GM12878 (cell line): Measurements from ENCODE around the gene FBLN1. TPM values are rescaled to one million over a fixed set of nuclear protein-coding genes. Genes with fewer than 3 reads are reported as not detected.

Source experiments
- ATAC-seq: fragments of 200-7000 bp; cut with Tn5 transposase; 3 replicates; pipeline ENCODE4 v1.9.1; 2020; ENCODE audit warnings: mild to moderate bottlenecking, moderate library complexity
- BruUV-seq: library from RNA; stranded (reverse); fragments of 400-500 nt; replicated peaks from 2 replicates; lab custom pipeline; 2021; lab: Mats Ljungman, UMichigan
- CTCF ChIA-PET: fragments of 300-600 bp; sonication (Branson Sonifier 250); formaldehyde crosslinking; extraction: SDS; loops from one replicate; lab custom pipeline; 2021; ENCODE audit warnings: inconsistent platforms; lab: Yijun Ruan, JAX
- POLR2A ChIA-PET: fragments of 350-600 bp; formaldehyde crosslinking; extraction: SDS; loops from one replicate; lab custom pipeline; 2021; ENCODE audit warnings: inconsistent platforms; lab: Charles Lee
- RAD21 ChIA-PET: fragments of 300-600 bp; sonication (Branson Sonifier 250); formaldehyde crosslinking; loops from one replicate; lab custom pipeline; 2023; ENCODE audit warnings: antibody characterized with exemption; ENCODE audit not compliant: unreplicated experiment; lab: Charles Lee
- SMC1A ChIA-PET: fragments of 300-600 bp; sonication (Branson Sonifier 250); formaldehyde crosslinking; loops from one replicate; lab custom pipeline; 2023; ENCODE audit not compliant: unreplicated experiment, uncharacterized antibody; lab: Charles Lee
- DNase-seq: peaks from one replicate; pipeline ENCODE4 v3.0.0-alpha.2; 2011; ENCODE audit warnings: low read depth, low spot score
- FAIRE-seq: peaks from 3 replicates; lab custom pipeline; 2011; peaks lifted over from hg19 to GRCh38; lab: Jason Lieb, UNC
- H2AFZ ChIP-seq: 2 replicates; pipeline ENCODE4 v1.6.0; 2011; ENCODE audit warnings: low read depth, low read length, control low read depth; ENCODE audit not compliant: control insufficient read depth
- H3K27ac ChIP-seq: 2 replicates; pipeline ENCODE4 v1.5.1; 2011; ENCODE audit warnings: control low read depth; ENCODE audit not compliant: control insufficient read depth, insufficient read depth
- H3K27me3 ChIP-seq, 2 experiments: replicated peaks in 1 of 2; 2 replicates each; pipeline versions ENCODE4 v1.6.0 to v1.6.1; 2011; ENCODE audit warnings: low read length in 1 of 2; ENCODE audit not compliant: control insufficient read depth in 2 of 2, insufficient read depth in 2 of 2
- H3K36me3 ChIP-seq, 2 experiments: 2 replicates each; pipeline ENCODE4 v1.5.1; 2011; ENCODE audit warnings: low read length in 1 of 2; ENCODE audit not compliant: control insufficient read depth in 2 of 2, insufficient read depth in 2 of 2
- H3K4me1 ChIP-seq: 2 replicates; pipeline ENCODE4 v1.6.1; 2011; ENCODE audit warnings: mild to moderate bottlenecking, low read length, moderate library complexity, mixed read lengths; ENCODE audit not compliant: control insufficient read depth, insufficient read depth
- H3K4me2 ChIP-seq: 2 replicates; pipeline ENCODE4 v1.6.0; 2011; ENCODE audit warnings: control low read depth; ENCODE audit not compliant: control insufficient read depth, insufficient read depth
- H3K4me3 ChIP-seq: fragments of 200-600 bp; sonication (generic); 2 replicates; pipeline ENCODE4 v1.5.1; 2016
- H3K79me2 ChIP-seq: 2 replicates; pipeline ENCODE4 v1.6.0; 2011; ENCODE audit warnings: low read length; ENCODE audit not compliant: control insufficient read depth, insufficient read depth
- H3K9ac ChIP-seq: 2 replicates; pipeline ENCODE4 v1.8.0; 2011; ENCODE audit warnings: low read length, control low read depth, mixed read lengths; ENCODE audit not compliant: control insufficient read depth, insufficient read depth
- H3K9me3 ChIP-seq: replicated peaks from 3 replicates; pipeline ENCODE4 v1.5.1; 2011; ENCODE audit warnings: mild to moderate bottlenecking, low read length; ENCODE audit not compliant: control insufficient read depth, insufficient read depth
- H4K20me1 ChIP-seq: 2 replicates; pipeline ENCODE4 v1.6.0; 2011; ENCODE audit not compliant: control insufficient read depth, insufficient read depth
- BHLHE40 ChIP-seq, 2 experiments: fragments of 450-650 bp in 1 of 2; IDR thresholded peaks; 2 replicates each; pipeline ENCODE4 v1.6.1; 2011 to 2017; ENCODE audit warnings: low read depth in 2 of 2, borderline replicate concordance in 1 of 2, improper control_type of control experiment in 1 of 2, low read length in 1 of 2, mild to moderate bottlenecking in 1 of 2
- MTA2 ChIP-seq: fragments of 450-650 bp; IDR thresholded peaks from 2 replicates; pipeline ENCODE4 v1.6.1; 2016; ENCODE audit warnings: low read depth, mild to moderate bottlenecking, moderate library complexity
- NFIC ChIP-seq: IDR thresholded peaks from 2 replicates; pipeline ENCODE4 v1.6.1; 2012; ENCODE audit warnings: low read depth, mild to moderate bottlenecking, inconsistent platforms, low read length, moderate library complexity
- SUZ12 ChIP-seq: fragments of 200-600 bp; sonication (generic); IDR thresholded peaks from one replicate; pipeline ENCODE4 v1.6.1; 2018; ENCODE audit warnings: antibody characterized with exemption, mild to moderate bottlenecking; ENCODE audit not compliant: unreplicated experiment
- TARDBP ChIP-seq: IDR thresholded peaks from 2 replicates; pipeline ENCODE4 v1.6.1; 2016; ENCODE audit warnings: borderline replicate concordance
- WRNIP1 ChIP-seq: IDR thresholded peaks from 2 replicates; pipeline ENCODE4 v1.6.1; 2011; ENCODE audit warnings: low read depth, low read length, improper control_type of control experiment, borderline replicate concordance
- ZNF24 ChIP-seq: fragments of 450-650 bp; IDR thresholded peaks from 2 replicates; pipeline ENCODE4 v1.6.1; 2017; ENCODE audit warnings: antibody characterized with exemption, mild to moderate bottlenecking
- WGBS: methylation state at CpG from one replicate; pipeline ENCODE4 v1.1.6; 2016; ENCODE audit warnings: low lambda C conversion rate; ENCODE audit not compliant: insufficient replicate concordance, insufficient coverage; ENCODE audit errors: missing lambda C conversion rate; 5-methylcytosine and 5-hydroxymethylcytosine counted together
- in situ Hi-C: fragments of 300-500 bp; cut with MboI; formaldehyde crosslinking; loops from 9 replicates; pipeline ENCODE4 v1.14.3; 2018; ENCODE audit warnings: mixed read lengths
- intact Hi-C: fragments of 100-400 bp; cut with micrococcal nuclease; formaldehyde crosslinking; loops from one replicate; pipeline ENCODE4 v1.14.2; 2022; ENCODE audit not compliant: unreplicated experiment
- polyA plus RNA-seq, 11 experiments: library from polyadenylated mRNA; depleted of rRNA in 4 of 11; unstranded in 6 of 11; stranded (reverse) in 5 of 11; fragments of >200 nt; fragmentation: Nextera tagmentation in 4 of 11; fragmentation: Illumina TruSeq in 1 of 11; extraction: Ambion mirVana in 4 of 11; extraction: Trizol in 1 of 11; gene quantifications; 1 replicate in 1 of 11; 2 replicates in 10 of 11; pipeline versions ENCODE4 v1.2.1 to v1.2.3, GENCODE V29; 2011 to 2016; ENCODE audit warnings: inconsistent platforms in 2 of 11, missing spikeins in 2 of 11, low read depth in 1 of 11
- total RNA-seq, 4 experiments: library from RNA; depleted of rRNA in 3 of 4; stranded (reverse); fragments of >200 nt in 3 of 4; fragmentation: Illumina TruSeq in 1 of 4; extraction: Trizol in 1 of 4; gene quantifications; 2 replicates each; pipeline versions ENCODE4 v1.2.1 to v1.2.3, GENCODE V29; 2013 to 2021

Gene FBLN1
- total and polyA plus RNA-seq, 10 of the 15 experiments (the other 5 are each of a cell fraction or from before 2014, with no cell fraction given): 0.20 to 0.51 TPM; not detected in 8

DNA sequence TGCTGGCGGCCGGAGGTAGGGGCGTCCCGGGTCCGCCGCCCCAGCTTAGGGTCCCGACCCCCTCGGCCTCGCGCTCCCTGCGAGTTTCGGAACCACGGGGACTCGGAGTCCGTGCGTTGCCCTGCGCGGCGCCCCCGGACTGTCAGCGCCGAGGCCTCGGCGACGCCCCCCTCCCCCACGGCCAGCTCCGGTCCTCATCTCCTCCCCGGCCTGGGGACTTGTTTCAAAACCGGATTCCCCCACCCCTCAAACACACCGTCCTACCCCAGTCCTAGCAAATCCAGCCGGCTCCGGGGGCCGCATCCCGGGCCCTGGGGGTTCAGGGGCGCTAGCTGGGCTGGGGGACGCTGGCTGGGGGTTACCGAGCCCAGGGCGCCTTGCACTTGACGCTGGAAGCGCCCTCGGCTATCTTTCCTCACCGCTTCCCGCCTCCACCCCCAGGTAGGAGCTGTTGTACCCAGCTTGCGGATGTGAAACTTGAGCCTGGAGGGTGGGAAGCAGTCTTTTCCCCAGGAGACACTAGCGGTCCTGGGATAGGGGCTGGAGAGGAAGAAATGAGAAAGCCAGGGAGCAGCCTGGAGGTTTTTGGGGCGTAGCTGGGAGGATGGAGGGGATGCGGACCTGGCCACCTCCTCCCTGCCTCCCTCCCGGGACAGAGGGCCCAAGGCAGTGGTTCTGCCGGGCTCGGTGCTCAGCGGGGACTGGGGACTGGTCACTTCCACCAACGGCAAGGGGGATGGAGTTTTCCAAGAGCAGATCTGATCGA, 550 bp downstream of the FBLN1 start:
- SMC1A ChIA-PET: no interaction called here
- H3K79me2 ChIP-seq: no peaks in the 10 kb centered on the region
- no peak overlapping the region for H3K4me2 ChIP-seq
- in situ Hi-C loops (no loop called here), intact Hi-C loops (no loop called here)
- FAIRE-seq: no peak
- peaks cover 5 to 7% of the 10 kb centered on the region in 2 experiments for H3K27me3 ChIP-seq
- BruUV-seq: no TSS peak
- no peak overlapping the region for H3K27ac ChIP-seq
- WGBS: 29% methylated on average over 49 of the region's 53 CpGs
- peak; percentile 46 for TF ChIP-seq SUZ12
- TF ChIP-seq NFIC: no peak
- TF ChIP-seq ZNF24: no peak
- no peak for TF ChIP-seq WRNIP1
- no peak for TF ChIP-seq TARDBP
- no peak for TF ChIP-seq MTA2
- no peak for ATAC-seq
- H3K9ac ChIP-seq: no peak overlapping the region
- no peaks in the 10 kb centered on the region for H3K9me3 ChIP-seq
- no peak for DNase-seq
- RAD21 ChIA-PET: no interaction called here
- no peaks in the 10 kb centered on the region for H3K36me3 ChIP-seq
- no peak overlapping the region for H3K4me3 ChIP-seq
- no peaks in the 10 kb centered on the region for H3K4me1 ChIP-seq
- no peaks in the 10 kb centered on the region for H4K20me1 ChIP-seq
- POLR2A ChIA-PET: no interaction called here
- CTCF ChIA-PET: no interaction called here
- no peak overlapping the region for H2AFZ ChIP-seq

DNA sequence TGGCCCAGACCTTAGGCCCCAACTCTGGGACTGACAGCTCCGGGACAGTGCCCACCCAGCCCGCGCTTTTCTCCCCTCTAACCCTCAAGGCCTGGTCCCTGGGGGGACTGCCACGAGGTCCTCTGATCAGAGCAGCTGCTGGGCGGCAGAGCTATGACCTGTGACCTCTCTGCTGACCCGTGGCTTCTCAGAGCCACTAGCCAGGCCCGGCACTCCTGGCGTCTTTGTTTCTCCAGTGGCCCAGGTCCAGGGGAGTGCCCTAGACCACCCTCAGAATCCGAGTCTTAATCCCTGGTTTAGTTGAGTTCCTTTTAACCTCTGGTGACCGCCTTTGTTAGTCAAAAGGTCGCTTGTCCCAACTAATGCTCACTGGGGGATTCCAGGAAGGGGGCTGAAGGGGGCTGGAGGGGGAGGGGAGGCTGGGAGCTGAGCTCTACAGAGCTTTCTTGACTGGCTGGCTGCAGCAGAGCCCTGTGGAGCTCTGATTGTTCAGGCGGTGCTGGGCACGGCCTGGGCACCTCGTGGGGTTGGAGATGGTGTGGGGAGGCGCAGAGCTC, 1.2 kb downstream of the FBLN1 start:
- Histone ChIP-seq H3K9ac (no peak overlapping the region), H3K9me3 (no peaks in the 10 kb centered on the region), H3K4me1 (no peaks in the 10 kb centered on the region), H3K36me3 (no peaks in the 10 kb centered on the region), H3K4me3 (no peak overlapping the region), H3K79me2 (no peaks in the 10 kb centered on the region), H4K20me1 (no peaks in the 10 kb centered on the region), H3K27me3 (peaks cover 5 to 7% of the 10 kb centered on the region in 2 experiments), H2AFZ (no peak overlapping the region), H3K27ac (no peak overlapping the region), H3K4me2 (no peak overlapping the region)
- CTCF ChIA-PET: no interaction called here
- DNase-seq: no peak
- POLR2A ChIA-PET: no interaction called here
- FAIRE-seq: no peak
- no TSS peak for BruUV-seq
- ATAC-seq: no peak
- intact Hi-C loops (no loop called here), in situ Hi-C loops (no loop called here)
- SMC1A ChIA-PET: no interaction called here
- RAD21 ChIA-PET: no interaction called here
- no peak for TF ChIP-seq BHLHE40 (IDR thresholded peaks at IDR 0.05; ENCODE audit: borderline replicate concordance in 1 of 2, low read depth in 2 of 2, low read length in 1 of 2)
- 28% methylated on average over 13 of the region's 15 CpGs for WGBS
